ENCODE data around the gene SNCA. TPM values are rescaled to one million over a fixed set of nuclear protein-coding genes. Genes with fewer than 3 reads are reported as not detected.

SNCA gene
- total and polyA plus RNA-seq, 2 of the 8 experiments (the other 6 are each of a cell fraction or from before 2014, with no cell fraction given), result 8.5 to 16.8 TPM

GRCh38 chr4:89837385-89837992 lies 528 bp upstream of the SNCA start (continued):
- peak in 1 of 3 experiments; percentile 44; a peak in 2 of 4 replicates for TF ChIP-seq CTCF (IDR thresholded peaks at IDR 0.05; ENCODE audit: control extremely low read depth in 1 of 3, insufficient read depth in 1 of 3, low read depth in 1 of 3, low read length in 3 of 3)
- TF ChIP-seq TEAD4 (IDR thresholded peaks at IDR 0.05; ENCODE audit: low read depth, low read length), result no peak
- TF ChIP-seq NANOG (IDR thresholded peaks at IDR 0.05; ENCODE audit: insufficient read depth, low read depth, low read length, poor library complexity, severe bottlenecking), result no peak
- TF ChIP-seq POLR2A (IDR thresholded peaks at IDR 0.05; ENCODE audit: control extremely low read depth in 1 of 2, low read depth in 2 of 2, low read length in 2 of 2), result peak; percentile 26 to 64; a peak in 2 of 3 replicates
- no peak for TF ChIP-seq TAF1 (IDR thresholded peaks at IDR 0.05; ENCODE audit: low read depth, low read length)
- TF ChIP-seq RAD21 (IDR thresholded peaks at IDR 0.05 in 1 of 2, conservative IDR thresholded peaks at IDR 0.05 in 1 of 2; ENCODE audit: low read depth in 2 of 2, low read length in 2 of 2), result peak; percentile 13 to 36; a peak in 2 of 4 replicates
- peak; percentile 51 for TF ChIP-seq KDM4A (IDR thresholded peaks at IDR 0.05; ENCODE audit: low read depth, low read length, severe bottlenecking)
- TF ChIP-seq SP4 (IDR thresholded peaks at IDR 0.05; ENCODE audit: low read length), result no peak
- 0 out of 4 replicates have a peak, but pooled peaks of 1 of the 2 experiments have one; percentile 5 for TF ChIP-seq HDAC2 (IDR thresholded peaks at IDR 0.05; ENCODE audit: borderline replicate concordance in 1 of 2, low read depth in 2 of 2, low read length in 2 of 2)
